Erythroblast (primary cell): ENCODE results near the gene MPRIP.

Experiments
- GATA1 ChIP-seq: IDR thresholded peaks from 2 replicates; pipeline ENCODE4 v1.6.1; 2011; ENCODE audit warnings: low read depth, mild to moderate bottlenecking, control low read depth, low read length, moderate library complexity
- POLR2A ChIP-seq: IDR thresholded peaks from 2 replicates; pipeline ENCODE4 v1.6.1; 2011; ENCODE audit warnings: mild to moderate bottlenecking, low read length

- TF ChIP-seq POLR2A = no peak
- no peak for TF ChIP-seq GATA1
Measured at GRCh38 chr17:17039911-17040310, 2.3 kb upstream of the MPRIP start.
